Thoracic aorta (tissue), 2 donors: ENCODE data around the gene LAMB4. TPM values are rescaled to one million over a fixed set of nuclear protein-coding genes. Genes with fewer than 3 reads are reported as not detected.

Source experiments
- ATAC-seq: fragments of 150-250 bp; one replicate; pipeline ENCODE4 v1.8.0; 2017; ENCODE audit warnings: low read depth; ENCODE audit not compliant: insufficient number of reproducible peaks, low FRiP score
- DNase-seq: peaks from one replicate; pipeline ENCODE4 v3.0.0-alpha.2; 2020; ENCODE audit warnings: low spot score
- H3K27ac ChIP-seq, 2 donors: fragments of 200-600 bp; sonication (generic); 1 replicate in 1 of 2; 2 replicates in 1 of 2; pipeline ENCODE4 v1.5.1; 2016; ENCODE audit warnings: mild to moderate bottlenecking in 2 of 2, moderate library complexity in 2 of 2
- H3K27me3 ChIP-seq: fragments of 200-600 bp; sonication (generic); replicated peaks from 2 replicates; pipeline ENCODE4 v1.6.0; 2016; ENCODE audit warnings: mild to moderate bottlenecking; ENCODE audit not compliant: insufficient read depth
- H3K36me3 ChIP-seq: fragments of 200-600 bp; sonication (generic); one replicate; pipeline ENCODE4 v1.5.1; 2016
- H3K4me1 ChIP-seq, 2 donors: fragments of 200-600 bp; sonication (generic); 1 replicate in 1 of 2; 2 replicates in 1 of 2; pipeline versions ENCODE4 v1.5.1 to v1.6.0; 2016; ENCODE audit warnings: low read depth in 2 of 2, mild to moderate bottlenecking in 1 of 2; ENCODE audit not compliant: control insufficient read depth in 1 of 2
- H3K4me3 ChIP-seq: fragments of 200-600 bp; sonication (generic); 2 replicates; pipeline ENCODE4 v1.5.1; 2016; ENCODE audit warnings: mild to moderate bottlenecking
- H3K9me3 ChIP-seq: fragments of 200-600 bp; sonication (generic); 2 replicates; pipeline ENCODE4 v1.5.1; 2016
- CTCF ChIP-seq: fragments of 200-600 bp; sonication (generic); IDR thresholded peaks from one replicate; pipeline ENCODE4 v1.5.1; 2019; ENCODE audit warnings: antibody characterized with exemption
- total RNA-seq, 2 donors: library from RNA; depleted of rRNA; stranded (reverse); fragments of >200 nt; gene quantifications; one replicate each; pipeline versions ENCODE4 v1.1.0 to v1.2.3, GENCODE V29; 2016

The LAMB4 gene
- total RNA-seq, 2 donors from 2014 or later: 0.14 TPM; not detected in 1

GRCh38 chr7:107999779-108000560 is 130.2 kb downstream of the LAMB4 start:
- Histone ChIP-seq H3K9me3 (no peaks in the 10 kb centered on the region), H3K4me3 (peak overlapping the region; percentile 90), H3K36me3 (no peaks in the 10 kb centered on the region), H3K27me3 (no peaks in the 10 kb centered on the region), H3K4me1 (peaks cover 25 to 69% of the 10 kb centered on the region in 2 donors), H3K27ac (peak overlapping the region in 1 of 2 donors; percentile 84)
- ATAC-seq (no peak), DNase-seq (no peak)
- TF ChIP-seq CTCF: no peak

GRCh38 chr7:107998660-107999480 is 131.3 kb downstream of the LAMB4 start:
- ATAC-seq: no peak
- Histone ChIP-seq H3K27me3 (no peaks in the 10 kb centered on the region), H3K36me3 (no peaks in the 10 kb centered on the region), H3K4me3 (no peak overlapping the region), H3K27ac (peak overlapping the region; percentile 3 to 84), H3K9me3 (no peaks in the 10 kb centered on the region), H3K4me1 (peaks cover 26 to 63% of the 10 kb centered on the region in 2 donors)
- TF ChIP-seq CTCF: no peak
- no peak for DNase-seq

- Histone ChIP-seq H3K4me3 (no peak overlapping the region), H3K4me1 (peaks cover 26 to 58% of the 10 kb centered on the region in 2 donors), H3K27me3 (no peaks in the 10 kb centered on the region), H3K36me3 (no peaks in the 10 kb centered on the region), H3K9me3 (no peaks in the 10 kb centered on the region), H3K27ac (no peak overlapping the region)
- DNase-seq: no peak
- no peak for TF ChIP-seq CTCF
- ATAC-seq: no peak
Observed at GRCh38 chr7:107998150-107998549, 132.0 kb downstream of the LAMB4 start.

GRCh38 chr7:107996072-107996882 is 133.9 kb downstream of the LAMB4 start:
- Histone ChIP-seq H3K9me3 (no peaks in the 10 kb centered on the region), H3K4me3 (no peak overlapping the region), H3K27ac (peak overlapping the region; percentile 14 to 62), H3K4me1 (peaks cover 25 to 56% of the 10 kb centered on the region in 2 donors), H3K27me3 (no peaks in the 10 kb centered on the region), H3K36me3 (no peaks in the 10 kb centered on the region)
- no peak for DNase-seq
- no peak for ATAC-seq
- no peak for TF ChIP-seq CTCF
